ENCODE data around the gene CHST12.

The CHST12 gene

GRCh38 chr7:2355705-2356008, 47.8 kb upstream of the CHST12 start:
- no peak for TF ChIP-seq TAF1 (IDR thresholded peaks at IDR 0.05; ENCODE audit: borderline replicate concordance, insufficient read depth, low read length)
- TF ChIP-seq REST (IDR thresholded peaks at IDR 0.05; ENCODE audit: insufficient read depth in 1 of 2, low read depth in 2 of 2, low read length in 2 of 2): no peak
- no peak for TF ChIP-seq POLR2AphosphoS5 (IDR thresholded peaks at IDR 0.05; ENCODE audit: low read depth, low read length)
- TF ChIP-seq SIN3A (IDR thresholded peaks at IDR 0.05; ENCODE audit: borderline replicate concordance, insufficient read depth, low read length): no peak
- no peak for TF ChIP-seq FOXP2 (optimal IDR thresholded peaks at IDR 0.05; ENCODE audit: borderline replicate concordance, extremely low read depth, extremely low read length, insufficient read depth)

DNA sequence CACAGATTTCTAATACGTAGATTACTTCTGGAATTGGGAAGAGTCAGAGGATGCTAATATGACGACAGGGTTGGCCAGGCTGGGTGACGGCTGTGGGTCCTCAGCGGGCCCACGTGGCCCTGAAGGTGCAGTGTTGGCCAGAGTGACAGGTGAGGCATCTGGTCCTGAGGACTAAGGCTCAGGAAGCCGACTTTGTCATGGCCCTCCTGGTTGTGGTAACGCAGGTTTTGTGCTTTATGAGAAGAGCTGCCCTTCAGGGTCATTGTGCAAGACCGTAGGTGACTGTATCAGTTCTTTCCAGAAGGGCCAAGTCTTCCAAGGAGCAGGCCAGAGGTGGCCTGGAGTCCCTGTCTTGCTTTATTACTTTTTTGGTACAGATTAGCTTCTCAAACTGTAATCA, 46.2 kb upstream of the CHST12 start:
- TF ChIP-seq TAF1 (IDR thresholded peaks at IDR 0.05; ENCODE audit: borderline replicate concordance, insufficient read depth, low read length): no peak
- TF ChIP-seq REST (IDR thresholded peaks at IDR 0.05; ENCODE audit: insufficient read depth in 1 of 2, low read depth in 2 of 2, low read length in 2 of 2): no peak
- no peak for TF ChIP-seq FOXP2 (optimal IDR thresholded peaks at IDR 0.05; ENCODE audit: borderline replicate concordance, extremely low read depth, extremely low read length, insufficient read depth)
- TF ChIP-seq POLR2AphosphoS5 (IDR thresholded peaks at IDR 0.05; ENCODE audit: low read depth, low read length): no peak
- no peak for TF ChIP-seq SIN3A (IDR thresholded peaks at IDR 0.05; ENCODE audit: borderline replicate concordance, insufficient read depth, low read length)

GRCh38 chr7:2357571-2357970, 45.8 kb upstream of the CHST12 start:
- TF ChIP-seq SIN3A (IDR thresholded peaks at IDR 0.05; ENCODE audit: borderline replicate concordance, insufficient read depth, low read length) (no peak), POLR2AphosphoS5 (IDR thresholded peaks at IDR 0.05; ENCODE audit: low read depth, low read length) (no peak), REST (IDR thresholded peaks at IDR 0.05; ENCODE audit: insufficient read depth in 1 of 2, low read depth in 2 of 2, low read length in 2 of 2) (no peak), FOXP2 (optimal IDR thresholded peaks at IDR 0.05; ENCODE audit: borderline replicate concordance, extremely low read depth, extremely low read length, insufficient read depth) (no peak), TAF1 (IDR thresholded peaks at IDR 0.05; ENCODE audit: borderline replicate concordance, insufficient read depth, low read length) (no peak)

DNA sequence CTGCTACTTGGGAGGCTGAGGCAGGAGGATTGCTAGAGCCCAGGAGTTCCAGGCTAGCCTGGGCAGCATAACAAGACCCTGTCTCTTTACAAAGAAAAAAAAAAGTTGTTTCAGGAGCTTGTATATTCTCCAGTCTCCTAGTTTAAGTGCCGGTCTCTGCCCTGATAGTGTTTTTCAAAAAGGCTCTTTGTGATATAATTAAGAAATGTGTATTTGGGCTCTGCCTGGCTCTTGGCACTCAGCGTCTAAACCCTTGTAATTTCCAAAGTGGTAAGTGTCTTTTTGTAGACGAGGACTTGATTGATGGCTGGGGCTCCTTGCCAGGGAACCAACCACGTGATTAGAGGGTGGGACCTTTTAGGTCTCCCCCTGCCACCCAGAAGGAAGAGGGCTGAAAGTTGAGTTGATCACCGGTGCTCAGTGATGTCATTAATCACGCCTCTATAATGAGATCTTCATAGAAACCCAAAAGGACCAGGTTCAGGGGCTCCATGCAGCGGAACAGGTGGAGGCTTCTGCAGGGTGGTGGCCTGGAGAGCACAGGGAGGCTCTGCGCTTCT, 44.4 kb upstream of the CHST12 start:
- TF ChIP-seq POLR2AphosphoS5 (IDR thresholded peaks at IDR 0.05; ENCODE audit: low read depth, low read length) (no peak), FOXP2 (optimal IDR thresholded peaks at IDR 0.05; ENCODE audit: borderline replicate concordance, extremely low read depth, extremely low read length, insufficient read depth) (no peak), REST (IDR thresholded peaks at IDR 0.05; ENCODE audit: insufficient read depth in 1 of 2, low read depth in 2 of 2, low read length in 2 of 2) (no peak), SIN3A (IDR thresholded peaks at IDR 0.05; ENCODE audit: borderline replicate concordance, insufficient read depth, low read length) (no peak), TAF1 (IDR thresholded peaks at IDR 0.05; ENCODE audit: borderline replicate concordance, insufficient read depth, low read length) (no peak)

GRCh38 chr7:2359610-2360009, 43.8 kb upstream of the CHST12 start:
- TF ChIP-seq FOXP2 (optimal IDR thresholded peaks at IDR 0.05; ENCODE audit: borderline replicate concordance, extremely low read depth, extremely low read length, insufficient read depth) (no peak), POLR2AphosphoS5 (IDR thresholded peaks at IDR 0.05; ENCODE audit: low read depth, low read length) (no peak; the same call in 1 of the 2 replicates), TAF1 (IDR thresholded peaks at IDR 0.05; ENCODE audit: borderline replicate concordance, insufficient read depth, low read length) (no peak), SIN3A (IDR thresholded peaks at IDR 0.05; ENCODE audit: borderline replicate concordance, insufficient read depth, low read length) (no peak), REST (IDR thresholded peaks at IDR 0.05; ENCODE audit: insufficient read depth in 1 of 2, low read depth in 2 of 2, low read length in 2 of 2) (no peak)

All from PFSK-1 (cell line).